Fibroblast of pulmonary artery (primary cell): ENCODE data around the gene TRAF1.

ENCODE experiments used
- DNase-seq: peaks from one replicate; pipeline ENCODE4 v3.0.0-alpha.2; 2010; ENCODE audit warnings: low read depth
- H3K4me3 ChIP-seq: replicated peaks from 2 replicates; pipeline ENCODE4 v1.5.1; 2011; ENCODE audit warnings: low read depth, mild to moderate bottlenecking, control low read depth, low read length, moderate library complexity
- TF ChIP-seq, protein P1 (sequence below): IDR thresholded peaks from 2 replicates; pipeline ENCODE4 v1.5.1; 2011; ENCODE audit warnings: mild to moderate bottlenecking, control low read depth, low read length, inconsistent platforms; ENCODE audit errors: missing control alignments

TRAF1 gene

DNA sequence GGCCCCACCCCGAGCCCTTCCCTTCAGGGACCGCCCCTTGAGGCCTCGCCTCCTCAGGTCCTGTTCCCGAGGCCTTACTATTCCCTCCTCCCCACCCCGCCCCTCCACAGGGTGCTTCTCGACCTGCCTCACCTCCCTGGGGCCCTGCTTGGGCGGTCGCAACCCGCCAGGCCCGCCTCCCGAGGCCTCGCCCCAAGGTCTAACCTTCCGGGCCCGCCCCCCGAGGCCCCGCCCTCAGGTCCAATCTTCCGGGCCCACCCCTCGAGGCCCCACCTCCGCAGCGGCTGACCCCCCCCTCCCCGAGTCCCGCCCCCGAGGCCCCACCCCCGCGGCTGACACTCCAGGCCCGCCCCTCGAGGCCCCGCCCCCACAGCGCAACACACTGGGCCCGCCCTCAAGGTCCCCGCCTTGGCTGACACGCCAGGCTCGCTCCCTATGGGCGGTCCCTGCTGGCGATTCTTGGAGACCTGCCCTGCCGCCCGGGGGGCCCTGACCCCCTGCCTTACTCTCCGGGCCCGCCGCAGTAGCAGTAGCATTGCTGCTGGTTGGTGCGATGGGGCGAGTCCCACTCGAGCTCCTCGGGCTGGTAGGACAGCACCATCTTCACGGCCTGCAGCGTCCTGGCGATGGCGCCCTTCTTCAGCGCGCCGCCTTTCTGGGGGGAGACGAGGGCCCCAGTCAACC lies 57.8 kb downstream of the TRAF1 start:
- H3K4me3 ChIP-seq, result peak overlapping the region; percentile 54
- peak; percentile 92 for DNase-seq
- TF ChIP-seq, protein P1, sequence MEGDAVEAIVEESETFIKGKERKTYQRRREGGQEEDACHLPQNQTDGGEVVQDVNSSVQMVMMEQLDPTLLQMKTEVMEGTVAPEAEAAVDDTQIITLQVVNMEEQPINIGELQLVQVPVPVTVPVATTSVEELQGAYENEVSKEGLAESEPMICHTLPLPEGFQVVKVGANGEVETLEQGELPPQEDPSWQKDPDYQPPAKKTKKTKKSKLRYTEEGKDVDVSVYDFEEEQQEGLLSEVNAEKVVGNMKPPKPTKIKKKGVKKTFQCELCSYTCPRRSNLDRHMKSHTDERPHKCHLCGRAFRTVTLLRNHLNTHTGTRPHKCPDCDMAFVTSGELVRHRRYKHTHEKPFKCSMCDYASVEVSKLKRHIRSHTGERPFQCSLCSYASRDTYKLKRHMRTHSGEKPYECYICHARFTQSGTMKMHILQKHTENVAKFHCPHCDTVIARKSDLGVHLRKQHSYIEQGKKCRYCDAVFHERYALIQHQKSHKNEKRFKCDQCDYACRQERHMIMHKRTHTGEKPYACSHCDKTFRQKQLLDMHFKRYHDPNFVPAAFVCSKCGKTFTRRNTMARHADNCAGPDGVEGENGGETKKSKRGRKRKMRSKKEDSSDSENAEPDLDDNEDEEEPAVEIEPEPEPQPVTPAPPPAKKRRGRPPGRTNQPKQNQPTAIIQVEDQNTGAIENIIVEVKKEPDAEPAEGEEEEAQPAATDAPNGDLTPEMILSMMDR, result peak; percentile 32

DNA sequence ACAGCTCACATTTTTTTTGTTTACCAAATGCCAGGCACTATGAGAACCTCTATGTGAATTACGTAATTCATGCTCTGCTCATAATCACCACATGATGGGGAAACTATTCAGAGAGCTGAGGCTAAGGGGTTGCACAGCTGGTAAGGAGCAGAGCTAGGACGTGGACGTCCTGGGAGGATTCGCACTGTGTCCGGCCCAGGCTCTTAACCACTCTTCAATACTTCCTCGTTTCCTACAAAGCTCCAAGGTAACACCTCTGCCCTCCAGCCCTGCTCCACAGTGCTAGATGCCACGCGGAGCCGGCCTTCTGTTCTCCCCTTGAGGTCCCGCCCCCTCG lies 58.3 kb downstream of the TRAF1 start:
- TF ChIP-seq, protein P1, result no peak
- H3K4me3 ChIP-seq, result peak overlapping the region; percentile 28
- DNase-seq, result peak; percentile 76

DNA sequence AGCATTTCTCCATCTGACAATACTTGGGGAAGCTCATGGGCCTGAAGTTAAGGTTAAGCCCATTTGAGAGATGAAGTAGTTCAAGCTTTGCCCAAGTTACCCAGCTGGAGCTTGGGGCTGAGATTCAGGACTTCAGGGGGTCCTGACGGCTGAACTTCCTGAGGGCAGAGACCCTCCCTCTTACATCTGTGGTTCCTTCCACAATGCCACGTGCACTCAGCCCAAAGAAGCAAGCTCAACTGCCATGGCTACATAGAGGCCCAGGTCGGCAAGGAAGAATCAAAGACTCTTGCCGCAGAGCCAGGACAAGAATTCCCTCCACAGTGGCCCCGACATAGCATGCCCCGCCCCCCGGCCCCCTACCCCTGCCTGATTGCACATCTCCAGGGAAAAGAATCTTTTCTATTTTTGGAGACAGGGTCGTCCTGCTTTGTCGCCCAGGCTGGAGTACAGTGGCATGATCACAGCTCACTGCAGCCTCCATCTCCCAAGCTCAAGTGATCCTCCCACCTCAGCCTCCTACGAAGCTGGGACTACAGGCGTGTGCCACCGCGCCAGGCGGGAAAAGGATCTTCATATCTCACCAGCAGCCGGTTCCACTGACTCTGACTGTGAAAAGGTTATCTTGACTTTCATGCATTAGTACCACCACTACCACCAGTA lies 58.8 kb downstream of the TRAF1 start:
- no peak for DNase-seq
- TF ChIP-seq, protein P1, result no peak
- no peak overlapping the region for H3K4me3 ChIP-seq

DNA sequence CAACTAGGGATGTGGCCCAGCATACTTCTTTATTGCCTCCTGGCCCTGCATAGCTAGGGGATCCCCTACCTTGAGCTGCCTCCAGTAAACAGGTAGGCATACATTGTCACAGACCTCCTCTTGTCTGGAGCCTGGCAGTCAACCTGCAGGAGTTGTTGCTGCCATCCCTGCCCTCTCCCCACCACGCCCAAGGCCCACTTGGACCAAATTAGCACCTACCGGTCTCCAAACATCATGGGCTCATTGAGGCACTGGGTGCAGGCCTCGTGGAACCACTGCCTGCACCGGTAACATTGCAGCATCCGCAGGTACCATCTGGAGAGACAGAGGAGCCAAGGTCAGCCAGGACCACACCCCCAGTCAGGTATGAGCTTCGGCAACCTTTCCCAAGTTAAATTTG lies 59.9 kb downstream of the TRAF1 start:
- TF ChIP-seq, protein P1, result no peak
- H3K4me3 ChIP-seq, result no peak overlapping the region
- no peak for DNase-seq

DNA sequence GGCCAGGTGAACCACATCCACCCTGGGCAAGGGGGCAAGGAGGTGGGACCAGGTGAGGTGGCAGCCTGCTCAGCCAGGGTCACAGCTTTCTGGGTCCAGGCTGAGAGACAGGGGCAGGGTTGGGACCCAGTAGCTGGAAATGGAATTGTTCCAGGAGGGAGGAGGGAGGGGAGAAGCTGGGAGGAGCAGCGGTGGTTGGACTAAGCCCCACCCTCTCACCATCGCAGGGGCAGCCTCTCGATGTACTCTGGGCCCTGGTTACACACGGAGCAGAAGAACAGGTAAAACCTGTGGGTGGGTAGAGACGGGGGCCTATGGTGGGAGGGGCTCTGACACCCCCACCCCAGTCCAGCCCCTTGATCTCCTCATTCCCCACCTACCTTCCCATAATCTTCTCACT lies 60.8 kb downstream of the TRAF1 start:
- no peak for DNase-seq
- TF ChIP-seq, protein P1, result no peak
- no peak overlapping the region for H3K4me3 ChIP-seq

DNA sequence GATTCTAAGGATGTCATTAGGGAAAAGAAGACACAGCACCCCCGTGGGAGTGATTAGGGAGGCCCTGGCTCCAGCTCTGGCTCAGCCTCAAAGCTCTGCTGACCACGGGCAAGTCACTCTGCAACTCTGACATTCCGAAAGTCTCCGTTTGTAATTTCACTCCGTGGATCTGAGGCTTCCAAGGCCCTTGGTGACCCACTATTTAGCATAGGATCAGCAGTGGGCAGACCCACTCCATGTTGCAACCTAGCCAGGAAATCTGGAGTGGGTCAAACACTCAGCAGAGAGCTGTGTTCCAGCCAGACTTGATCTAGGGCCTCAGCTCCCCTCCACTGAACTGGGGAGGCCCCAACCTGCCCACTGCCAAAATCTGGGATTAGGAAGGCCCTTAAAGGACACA lies 61.4 kb downstream of the TRAF1 start:
- no peak for DNase-seq
- TF ChIP-seq, protein P1, result no peak
- H3K4me3 ChIP-seq, result no peak overlapping the region

DNA sequence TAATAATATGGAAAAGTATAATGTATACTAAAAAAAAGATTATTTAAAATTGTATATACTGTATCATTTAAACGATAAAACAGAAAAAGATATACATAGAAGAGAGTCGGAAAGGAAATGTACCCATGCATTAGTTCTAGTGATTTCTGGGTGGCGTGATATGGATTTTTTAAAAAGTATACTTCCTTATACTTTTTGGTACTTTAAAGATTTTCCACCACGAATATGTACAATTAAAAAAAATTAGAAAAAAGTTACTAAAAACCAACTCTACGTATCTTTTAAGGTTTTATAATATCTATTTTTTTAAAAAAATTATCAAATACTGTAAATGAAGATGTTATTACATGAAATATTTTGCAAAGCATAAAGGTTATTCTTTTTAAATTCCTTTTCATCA lies 61.9 kb downstream of the TRAF1 start:
- no peak overlapping the region for H3K4me3 ChIP-seq
- no peak for DNase-seq
- TF ChIP-seq, protein P1, result no peak
